GM10266 (cell line): ENCODE measurements around the gene NOL11.

Source experiments
- DNase-seq: peaks from one replicate; pipeline ENCODE4 v3.0.0; 2012; ENCODE audit errors: extremely low spot score
- CTCF ChIP-seq: IDR thresholded peaks from 2 replicates; pipeline ENCODE4 v1.5.1; 2012; ENCODE audit warnings: mild to moderate bottlenecking, low read depth; ENCODE audit not compliant: control insufficient read depth, insufficient read depth; ENCODE audit errors: missing control alignments

Gene NOL11

GRCh38 chr17:67708378-67708777 is 9.4 kb upstream of the NOL11 start:
- DNase-seq = no peak

GRCh38 chr17:67711916-67712315 is 5.8 kb upstream of the NOL11 start:
- TF ChIP-seq CTCF = no peak
- no peak for DNase-seq

More at GRCh38 chr17:67708378-67708777, 9.4 kb upstream of the NOL11 start:
- no peak for TF ChIP-seq CTCF

- TF ChIP-seq CTCF = no peak
- no peak for DNase-seq
Observed at GRCh38 chr17:67712375-67712774, 5.4 kb upstream of the NOL11 start.

DNA sequence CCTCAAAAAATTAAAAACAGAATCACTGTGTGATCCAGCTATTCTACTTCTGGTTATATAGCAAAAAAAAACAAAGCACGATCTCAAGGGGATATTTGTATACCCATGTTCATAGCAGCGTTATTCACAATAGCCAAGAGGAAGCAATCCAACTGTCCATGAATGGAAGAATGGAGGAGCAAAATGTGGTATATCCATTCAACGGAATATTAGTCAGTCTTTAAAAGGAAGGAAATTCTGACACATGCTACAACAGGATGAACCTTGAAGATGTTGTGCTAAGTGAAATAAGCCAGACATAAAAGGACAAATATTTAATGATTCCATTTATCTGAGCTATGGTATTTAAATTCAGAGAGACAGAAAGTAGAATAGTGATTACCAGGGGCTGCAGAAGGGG is 4.6 kb upstream of the NOL11 start:
- no peak for TF ChIP-seq CTCF
- no peak for DNase-seq

DNA sequence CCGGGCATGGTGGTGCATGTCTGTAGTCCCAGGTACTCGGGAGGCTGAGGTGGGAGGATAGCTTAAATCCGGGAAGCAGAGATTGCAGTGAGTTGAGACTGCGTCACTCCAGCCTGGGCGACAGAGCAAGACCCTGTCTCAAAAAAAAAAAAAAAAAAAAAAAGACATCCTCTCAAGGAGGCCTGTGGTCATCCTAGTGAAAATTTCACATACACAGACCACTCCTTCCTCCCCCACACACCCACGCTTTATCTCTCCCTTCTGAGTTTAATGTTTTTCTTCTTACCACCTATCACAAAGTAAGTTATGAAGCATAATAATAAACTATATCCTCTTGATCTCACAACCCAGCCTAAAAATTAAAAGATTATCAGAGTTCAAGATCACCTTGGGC is 1.3 kb upstream of the NOL11 start:
- no peak for DNase-seq
- TF ChIP-seq CTCF = no peak

DNA sequence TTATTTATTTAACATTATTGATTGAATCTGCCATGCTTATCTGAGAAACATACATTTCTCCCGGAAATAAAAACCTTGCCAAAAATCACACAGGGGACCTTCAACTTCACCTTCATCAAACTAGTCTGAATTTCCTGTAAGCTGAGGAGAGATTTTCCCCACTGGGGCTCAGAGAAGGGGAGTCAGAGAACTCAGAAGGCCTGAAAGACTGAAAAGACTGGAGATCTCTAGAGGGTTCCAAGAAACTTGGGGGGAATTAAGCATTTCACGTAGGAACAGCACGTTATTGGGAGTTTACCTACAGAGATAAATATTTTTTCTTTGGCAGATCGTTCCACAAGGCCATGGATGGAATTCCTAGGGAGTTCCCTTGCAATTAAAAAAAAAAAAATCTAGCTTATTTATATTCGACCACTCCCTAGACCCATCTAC is 528 bp upstream of the NOL11 start:
- no peak for DNase-seq
- TF ChIP-seq CTCF = no peak

DNA sequence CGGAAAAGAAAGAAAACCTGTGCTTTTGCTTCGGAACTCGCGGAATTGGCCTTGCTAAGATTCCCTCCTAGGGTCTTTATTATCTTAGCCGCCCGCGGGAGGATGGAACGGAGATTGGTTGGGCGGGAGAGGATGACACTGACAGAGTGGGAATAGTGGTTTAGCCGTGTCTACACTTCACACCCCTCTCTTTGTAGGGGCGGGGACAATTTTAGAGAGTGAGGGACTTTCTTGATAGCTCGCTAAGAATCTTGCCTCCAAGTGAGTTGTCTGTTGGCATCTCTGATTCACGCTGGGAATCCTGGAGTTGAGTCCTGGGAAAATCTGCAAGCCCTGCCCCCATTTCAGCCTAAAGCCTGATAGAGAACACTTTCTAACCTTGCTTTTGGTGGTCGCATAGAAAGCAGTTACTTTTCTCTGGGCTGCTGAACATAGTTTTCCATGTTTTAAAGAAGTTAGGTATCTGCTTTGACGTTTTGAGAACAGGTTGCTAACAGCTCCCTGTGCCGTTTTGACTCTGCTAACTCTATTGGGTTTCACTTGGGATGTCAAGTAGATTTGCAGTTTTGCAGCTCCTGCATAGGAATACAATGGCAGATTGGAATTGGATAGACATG is 697 bp downstream of the NOL11 start:
- peak; percentile 29 for DNase-seq
- TF ChIP-seq CTCF = no peak
